Keratinocyte (primary cell): Measurements from ENCODE around the gene SLC2A5. TPM values are rescaled to one million over a fixed set of nuclear protein-coding genes. Genes with fewer than 3 reads are reported as not detected.

ENCODE experiments used
- DNase-seq: peaks from one replicate; pipeline ENCODE4 v3.0.0-alpha.2; 2011; ENCODE audit warnings: low read depth, missing footprints, low spot score
- FAIRE-seq: peaks from 2 replicates; lab custom pipeline; 2011; peaks lifted over from hg19 to GRCh38; lab: Jason Lieb, UNC
- H2AFZ ChIP-seq: 2 replicates; pipeline ENCODE4 v1.6.0; 2012; ENCODE audit warnings: low read length, control low read depth, inconsistent platforms; ENCODE audit not compliant: control insufficient read depth
- H3K27ac ChIP-seq: 2 replicates; pipeline ENCODE4 v1.5.1; 2011; ENCODE audit warnings: low read length; ENCODE audit not compliant: control insufficient read depth, insufficient read depth
- H3K27me3 ChIP-seq: 3 replicates; pipeline ENCODE4 v1.6.0; 2011; ENCODE audit warnings: low read length; ENCODE audit not compliant: control insufficient read depth, insufficient read depth; ENCODE audit errors: extremely low read depth
- H3K36me3 ChIP-seq, 2 experiments: 2 replicates in 1 of 2; 3 replicates in 1 of 2; pipeline ENCODE4 v1.5.1; 2011; ENCODE audit warnings: low read length in 2 of 2, mild to moderate bottlenecking in 1 of 2; ENCODE audit not compliant: control insufficient read depth in 2 of 2, insufficient read depth in 2 of 2; ENCODE audit errors: extremely low read depth in 1 of 2
- H3K4me1 ChIP-seq: 3 replicates; pipeline ENCODE4 v1.5.1; 2011; ENCODE audit warnings: low read length; ENCODE audit not compliant: control insufficient read depth, insufficient read depth; ENCODE audit errors: extremely low read depth
- H3K4me2 ChIP-seq: 3 replicates; pipeline ENCODE4 v1.6.0; 2011; ENCODE audit warnings: low read depth, low read length; ENCODE audit not compliant: control insufficient read depth, insufficient read depth; ENCODE audit errors: extremely low read depth
- H3K4me3 ChIP-seq, 3 experiments: fragments of 200-600 bp in 1 of 3; sonication (generic) in 1 of 3; 2 replicates in 2 of 3; 3 replicates in 1 of 3; pipeline ENCODE4 v1.5.1; 2011 to 2016; ENCODE audit warnings: low read length in 3 of 3, mild to moderate bottlenecking in 3 of 3, control low read depth in 2 of 3, inconsistent platforms in 1 of 3, low read depth in 1 of 3, mixed read lengths in 1 of 3, mixed run types in 1 of 3, moderate library complexity in 1 of 3; ENCODE audit not compliant: control insufficient read depth in 2 of 3, insufficient read depth in 2 of 3; ENCODE audit errors: extremely low read depth in 1 of 3
- H3K79me2 ChIP-seq: 2 replicates; pipeline ENCODE4 v1.6.0; 2012; ENCODE audit warnings: low read length; ENCODE audit not compliant: control insufficient read depth, insufficient read depth
- H3K9ac ChIP-seq: 3 replicates; pipeline ENCODE4 v1.6.0; 2011; ENCODE audit warnings: low read length; ENCODE audit not compliant: control insufficient read depth, insufficient read depth; ENCODE audit errors: extremely low read depth
- H3K9me1 ChIP-seq: 3 replicates; pipeline ENCODE4 v1.6.0; 2011; ENCODE audit warnings: low read length; ENCODE audit not compliant: control insufficient read depth, insufficient read depth; ENCODE audit errors: extremely low read depth
- H3K9me3 ChIP-seq: 2 replicates; pipeline ENCODE4 v1.5.1; 2012; ENCODE audit warnings: low read depth, low read length; ENCODE audit not compliant: control insufficient read depth
- H4K20me1 ChIP-seq: 3 replicates; pipeline ENCODE4 v1.6.0; 2011; ENCODE audit warnings: low read length; ENCODE audit not compliant: control insufficient read depth, insufficient read depth; ENCODE audit errors: extremely low read depth
- CTCF ChIP-seq, 3 experiments: IDR thresholded peaks in 1 of 3; conservative IDR thresholded peaks in 1 of 3; optimal IDR thresholded peaks in 1 of 3; 2 replicates in 2 of 3; 3 replicates in 1 of 3; pipeline versions ENCODE3 to v1.5.1; 2011; ENCODE audit warnings: low read length in 3 of 3, mild to moderate bottlenecking in 3 of 3, moderate library complexity in 2 of 3, control low read depth in 1 of 3, inconsistent platforms in 1 of 3; ENCODE audit not compliant: insufficient read depth in 2 of 3; ENCODE audit errors: extremely low read depth in 1 of 3
- EZH2 ChIP-seq: IDR thresholded peaks from one replicate; pipeline ENCODE4 v1.6.1; 2012; ENCODE audit warnings: inconsistent platforms, mild to moderate bottlenecking, low read length, moderate library complexity
- dilution Hi-C: fragments of 300-500 bp; cut with MboI; formaldehyde crosslinking; loops from one replicate; pipeline ENCODE4 v1.7.0; 2020; ENCODE audit warnings: low sequenced_read_pairs; ENCODE audit not compliant: extremely low pct_ligation_motif_present
- polyA plus RNA-seq, 5 experiments: library from polyadenylated mRNA; depleted of rRNA in 3 of 5; stranded (reverse) in 3 of 5; stranded (forward) in 1 of 5; unstranded in 1 of 5; fragments of >200 nt; gene quantifications; 1 replicate in 1 of 5; 2 replicates in 3 of 5; 3 replicates in 1 of 5; pipeline versions ENCODE4 v1.2.1 to v1.2.3, GENCODE V29; 2011 to 2012; ENCODE audit warnings: missing spikeins in 2 of 5, low read depth in 1 of 5, low replicate concordance in 1 of 5

The SLC2A5 gene
- polyA plus RNA-seq, 1 donor (not counting 4 experiments of a cell fraction or from before 2014, with no cell fraction given): 0.77 TPM

- no peaks in the 10 kb centered on the region for H3K36me3 ChIP-seq
- no peak for DNase-seq
- H3K4me3 ChIP-seq: peak overlapping the region in 2 of 3 experiments; percentile 14 to 38
- peak overlapping the region; percentile 68 for H2AFZ ChIP-seq
- peaks cover 38% of the 10 kb centered on the region for H3K4me1 ChIP-seq
- H3K9me3 ChIP-seq: no peaks in the 10 kb centered on the region
- peak overlapping the region; percentile 77 for H3K4me2 ChIP-seq
- H3K27ac ChIP-seq: peak overlapping the region; percentile 43
- peak; percentile 78 for FAIRE-seq
- no peaks in the 10 kb centered on the region for H3K79me2 ChIP-seq
- dilution Hi-C loops: no loop called here
- no peaks in the 10 kb centered on the region for H3K9me1 ChIP-seq
- peak overlapping the region; percentile 33 for H3K9ac ChIP-seq
- H3K27me3 ChIP-seq: no peaks in the 10 kb centered on the region
- no peak for TF ChIP-seq CTCF (optimal IDR thresholded peaks at IDR 0.05 in 1 of 3, IDR thresholded peaks at IDR 0.05 in 1 of 3, conservative IDR thresholded peaks at IDR 0.05 in 1 of 3; ENCODE audit: extremely low read depth in 1 of 3, insufficient read depth in 2 of 3, low read length in 3 of 3)
- TF ChIP-seq EZH2: peak; percentile 2
- no peaks in the 10 kb centered on the region for H4K20me1 ChIP-seq
These were observed 15.5 kb upstream of the SLC2A5 start for GRCh38 chr1:9084906-9085305.

- Histone ChIP-seq H3K4me3 (no peak overlapping the region), H3K79me2 (no peaks in the 10 kb centered on the region), H3K9ac (peak overlapping the region; percentile 9), H3K27me3 (no peaks in the 10 kb centered on the region), H3K4me1 (peaks cover 54% of the 10 kb centered on the region), H3K4me2 (no peak overlapping the region), H3K36me3 (no peaks in the 10 kb centered on the region), H4K20me1 (no peaks in the 10 kb centered on the region), H3K9me1 (no peaks in the 10 kb centered on the region), H3K9me3 (no peaks in the 10 kb centered on the region), H2AFZ (no peak overlapping the region), H3K27ac (no peak overlapping the region)
- FAIRE-seq (no peak), DNase-seq (no peak)
- dilution Hi-C loops: no loop called here
- TF ChIP-seq CTCF (optimal IDR thresholded peaks at IDR 0.05 in 1 of 3, IDR thresholded peaks at IDR 0.05 in 1 of 3, conservative IDR thresholded peaks at IDR 0.05 in 1 of 3; ENCODE audit: extremely low read depth in 1 of 3, insufficient read depth in 2 of 3, low read length in 3 of 3) (no peak), EZH2 (no peak)
These were observed 12.0 kb upstream of the SLC2A5 start for GRCh38 chr1:9081473-9081872.
